T47D (cell line): ENCODE measurements around the gene BLOC1S5.

ENCODE experiments used
- DNase-seq, 2 experiments: peaks; one replicate each; pipeline versions ENCODE4 v3.0.0 to v3.0.0-alpha.2; 2011 to 2012; ENCODE audit warnings: low read depth in 1 of 2, low spot score in 1 of 2
- JUND ChIP-seq: IDR thresholded peaks from 2 replicates; pipeline ENCODE4 v1.6.1; 2012; ENCODE audit warnings: low read depth
- in situ Hi-C: cut with HindIII; loops from 2 replicates; pipeline ENCODE4 v1.10.0; 2016; ENCODE audit warnings: low sequenced_read_pairs, low pct_unique_long_range_greater_than_20kb

BLOC1S5 gene

GRCh38 chr6:8088886-8089285 lies 24.7 kb upstream of the BLOC1S5 start:
- no peak for TF ChIP-seq JUND
- DNase-seq, result no peak
- in situ Hi-C loops, result no loop called here

- DNase-seq, result no peak
- in situ Hi-C loops, result no loop called here
- no peak for TF ChIP-seq JUND
Observed at GRCh38 chr6:8087870-8088754, 23.9 kb upstream of the BLOC1S5 start.

- in situ Hi-C loops, result no loop called here
- TF ChIP-seq JUND, result no peak
- DNase-seq, result no peak
Observed at GRCh38 chr6:8086755-8087306, 22.6 kb upstream of the BLOC1S5 start.

GRCh38 chr6:8085053-8085511 lies 20.9 kb upstream of the BLOC1S5 start:
- in situ Hi-C loops, result no loop called here
- peak in 1 of 2 experiments; percentile 58 for DNase-seq
- peak; percentile 38; the same call in 1 of the 2 replicates for TF ChIP-seq JUND

GRCh38 chr6:8084586-8084985 lies 20.4 kb upstream of the BLOC1S5 start:
- in situ Hi-C loops, result no loop called here
- DNase-seq, result peak in 1 of 2 experiments; percentile 19
- TF ChIP-seq JUND, result no peak

GRCh38 chr6:8082954-8083858 lies 19.0 kb upstream of the BLOC1S5 start:
- DNase-seq, result peak in 1 of 2 experiments; percentile 73
- in situ Hi-C loops, result no loop called here
- TF ChIP-seq JUND, result peak; percentile 10; the same call in 1 of the 2 replicates

- in situ Hi-C loops, result no loop called here
- no peak for TF ChIP-seq JUND
- DNase-seq, result no peak
Observed at GRCh38 chr6:8082572-8082953, 18.4 kb upstream of the BLOC1S5 start.

GRCh38 chr6:8080362-8081151 lies 16.4 kb upstream of the BLOC1S5 start:
- DNase-seq, result no peak
- in situ Hi-C loops, result no loop called here
- no peak for TF ChIP-seq JUND

GRCh38 chr6:8079126-8079525 lies 14.9 kb upstream of the BLOC1S5 start:
- DNase-seq, result no peak
- no peak for TF ChIP-seq JUND
- in situ Hi-C loops, result no loop called here

GRCh38 chr6:8077991-8078390 lies 13.8 kb upstream of the BLOC1S5 start:
- in situ Hi-C loops, result no loop called here
- TF ChIP-seq JUND, result no peak
- no peak for DNase-seq

GRCh38 chr6:8075704-8076103 lies 11.5 kb upstream of the BLOC1S5 start:
- in situ Hi-C loops, result no loop called here
- TF ChIP-seq JUND, result no peak
- DNase-seq, result no peak

GRCh38 chr6:8075185-8075584 lies 11.0 kb upstream of the BLOC1S5 start:
- in situ Hi-C loops, result no loop called here
- TF ChIP-seq JUND, result no peak
- no peak for DNase-seq
